Measurements from ENCODE around the gene DDAH1. TPM values are rescaled to one million over a fixed set of nuclear protein-coding genes. Genes with fewer than 3 reads are reported as not detected.

The DDAH1 gene
- total and polyA plus RNA-seq, 2 donors (not counting 3 experiments of a cell fraction or from before 2014, with no cell fraction given): 44.0 to 75.2 TPM

DNA sequence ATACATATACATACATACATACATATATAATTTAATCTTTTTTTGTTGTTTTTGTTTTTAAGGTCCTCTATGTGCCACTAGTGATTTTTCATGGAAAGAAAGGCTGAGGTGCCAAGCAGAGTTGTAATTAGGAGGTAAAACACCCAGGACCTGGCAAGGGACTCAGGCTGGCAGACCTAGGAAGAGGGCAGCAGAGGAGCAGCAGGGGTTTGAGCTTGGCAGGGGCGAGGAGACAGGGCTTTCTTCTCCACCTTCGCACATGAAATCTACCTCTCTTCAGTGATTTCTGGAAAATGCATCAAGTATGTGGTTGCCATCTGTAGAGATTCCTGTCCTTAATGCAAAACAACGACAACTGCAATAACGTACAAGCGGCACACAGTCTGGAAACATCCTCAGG lies 31.9 kb downstream of the DDAH1 start:
- no peak for DNase-seq (ENCODE audit: low read depth, low spot score)
- no peak for TF ChIP-seq GATA2 (IDR thresholded peaks at IDR 0.05; ENCODE audit: insufficient read depth, insufficient read length, low read depth, low read length)
- TF ChIP-seq POLR2A (IDR thresholded peaks at IDR 0.05; ENCODE audit: low read depth, low read length): no peak
- TF ChIP-seq, protein P1, sequence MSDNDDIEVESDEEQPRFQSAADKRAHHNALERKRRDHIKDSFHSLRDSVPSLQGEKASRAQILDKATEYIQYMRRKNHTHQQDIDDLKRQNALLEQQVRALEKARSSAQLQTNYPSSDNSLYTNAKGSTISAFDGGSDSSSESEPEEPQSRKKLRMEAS (IDR thresholded peaks at IDR 0.05; ENCODE audit: insufficient read depth, insufficient read length): no peak
- TF ChIP-seq, protein P2, sequence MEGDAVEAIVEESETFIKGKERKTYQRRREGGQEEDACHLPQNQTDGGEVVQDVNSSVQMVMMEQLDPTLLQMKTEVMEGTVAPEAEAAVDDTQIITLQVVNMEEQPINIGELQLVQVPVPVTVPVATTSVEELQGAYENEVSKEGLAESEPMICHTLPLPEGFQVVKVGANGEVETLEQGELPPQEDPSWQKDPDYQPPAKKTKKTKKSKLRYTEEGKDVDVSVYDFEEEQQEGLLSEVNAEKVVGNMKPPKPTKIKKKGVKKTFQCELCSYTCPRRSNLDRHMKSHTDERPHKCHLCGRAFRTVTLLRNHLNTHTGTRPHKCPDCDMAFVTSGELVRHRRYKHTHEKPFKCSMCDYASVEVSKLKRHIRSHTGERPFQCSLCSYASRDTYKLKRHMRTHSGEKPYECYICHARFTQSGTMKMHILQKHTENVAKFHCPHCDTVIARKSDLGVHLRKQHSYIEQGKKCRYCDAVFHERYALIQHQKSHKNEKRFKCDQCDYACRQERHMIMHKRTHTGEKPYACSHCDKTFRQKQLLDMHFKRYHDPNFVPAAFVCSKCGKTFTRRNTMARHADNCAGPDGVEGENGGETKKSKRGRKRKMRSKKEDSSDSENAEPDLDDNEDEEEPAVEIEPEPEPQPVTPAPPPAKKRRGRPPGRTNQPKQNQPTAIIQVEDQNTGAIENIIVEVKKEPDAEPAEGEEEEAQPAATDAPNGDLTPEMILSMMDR (IDR thresholded peaks at IDR 0.05; ENCODE audit: extremely low read depth in 1 of 2, insufficient read depth in 1 of 2, low read depth in 1 of 2, low read length in 2 of 2): no peak
- TF ChIP-seq FOS (IDR thresholded peaks at IDR 0.05; ENCODE audit: borderline replicate concordance, insufficient read depth, low read length): no peak
- TF ChIP-seq EZH2 (IDR thresholded peaks at IDR 0.05; ENCODE audit: borderline replicate concordance, low read depth, low read length, severe bottlenecking): no peak
- TF ChIP-seq POLR2AphosphoS5 (IDR thresholded peaks at IDR 0.05; ENCODE audit: insufficient read depth, low read depth, low read length): no peak
- intact Hi-C loops (cut with micrococcal nuclease): no loop called here
- Histone ChIP-seq H3K9me3 (replicated peaks; ENCODE audit: control insufficient read depth, insufficient read depth, low read length) (no peaks in the 10 kb centered on the region), H2AFZ (ENCODE audit: low read depth, low read length) (no peak overlapping the region), H3K9ac (replicated peaks; ENCODE audit: extremely low read depth, insufficient read depth, low read length) (no peak overlapping the region), H3K79me2 (ENCODE audit: control insufficient read depth, insufficient read depth, low read length) (peaks cover 40% of the 10 kb centered on the region), H3K27me3 (ENCODE audit: control insufficient read depth in 2 of 2, insufficient read depth in 2 of 2, low read length in 2 of 2) (no peaks in the 10 kb centered on the region), H3K4me3 (replicated peaks in 1 of 3; ENCODE audit: insufficient read depth in 1 of 3, low read depth in 1 of 3, low read length in 3 of 3) (no peak overlapping the region), H3K4me1 (ENCODE audit: control insufficient read depth, extremely low read depth, insufficient read depth, low read length) (peaks cover 7% of the 10 kb centered on the region), H4K20me1 (replicated peaks; ENCODE audit: control insufficient read depth, extremely low read depth, insufficient read depth, low read length) (no peaks in the 10 kb centered on the region), H3K4me2 (ENCODE audit: insufficient read depth, low read length) (no peak overlapping the region), H3K9me1 (replicated peaks; ENCODE audit: control insufficient read depth, extremely low read depth, insufficient read depth, low read length) (no peaks in the 10 kb centered on the region), H3K36me3 (ENCODE audit: control insufficient read depth in 2 of 2, extremely low read depth in 1 of 2, insufficient read depth in 2 of 2, low read length in 2 of 2) (no peaks in the 10 kb centered on the region), H3K27ac (ENCODE audit: insufficient read depth, low read depth, low read length) (no peak overlapping the region)
- dilution Hi-C loops (cut with MboI; ENCODE audit: extremely low pct_ligation_motif_present, low sequenced_read_pairs): no loop called here
- ChIA-PET POLR2A (no interaction called here), CTCF (interaction anchor here (0.8 to 1.2 kb wide), 3 partner anchors 22 to 260 kb away, joined by 3 to 4 read pairs (median 3); no protein-coding TSS in a partner anchor)
- BruUV-seq (replicated peaks): no TSS peak
- FAIRE-seq: no peak
